Measurements from ENCODE around the gene THSD4.

The THSD4 gene

GRCh38 chr15:71815301-71815700, 700.0 kb downstream of the THSD4 start:
- no peak overlapping the region for H3K9ac ChIP-seq
- no peak overlapping the region for H3K27ac ChIP-seq
- no peaks in the 10 kb centered on the region for H3K36me3 ChIP-seq (ENCODE audit: insufficient read depth)
- no peaks in the 10 kb centered on the region for H3K79me2 ChIP-seq (ENCODE audit: insufficient read depth, low read depth)
- H3K4me1 ChIP-seq (ENCODE audit: low read depth, poor library complexity, severe bottlenecking), result no peaks in the 10 kb centered on the region
- no peak for TF ChIP-seq CTCF (conservative IDR thresholded peaks at IDR 0.05; ENCODE audit: low read depth, low read length)
- H3K4me3 ChIP-seq (IDR thresholded peaks at IDR 0.05; ENCODE audit: insufficient read depth, low read depth, low read length), result no peak overlapping the region
- no peaks in the 10 kb centered on the region for H3K27me3 ChIP-seq (ENCODE audit: insufficient read depth, low read depth)
- no peak overlapping the region for H2AFZ ChIP-seq (ENCODE audit: low read depth)
- H4K20me1 ChIP-seq (ENCODE audit: insufficient read depth), result no peaks in the 10 kb centered on the region
- H3K4me2 ChIP-seq, result no peak overlapping the region

DNA sequence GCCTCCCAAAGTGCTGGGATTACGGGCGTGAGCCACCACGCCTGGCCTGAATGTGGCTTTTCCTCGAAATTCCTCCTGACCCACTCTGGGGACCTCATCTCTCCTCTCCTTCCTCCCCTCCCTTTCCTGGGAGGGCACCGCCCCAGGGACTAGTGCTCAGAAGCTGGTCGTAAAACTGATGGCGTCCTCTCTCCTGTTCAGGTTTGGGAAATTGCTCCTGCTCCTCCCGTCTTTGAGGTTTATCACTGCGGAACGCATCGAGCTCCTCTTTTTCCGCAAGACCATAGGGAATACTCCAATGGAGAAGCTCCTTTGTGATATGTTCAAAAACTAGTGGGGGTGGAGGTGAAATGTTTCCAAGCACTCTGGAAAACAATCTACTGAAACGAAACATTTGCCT, 702.1 kb downstream of the THSD4 start:
- no peak for TF ChIP-seq CTCF (conservative IDR thresholded peaks at IDR 0.05; ENCODE audit: low read depth, low read length)
- H3K27ac ChIP-seq, result no peak overlapping the region
- H2AFZ ChIP-seq (ENCODE audit: low read depth), result no peak overlapping the region
- no peak overlapping the region for H3K4me3 ChIP-seq (IDR thresholded peaks at IDR 0.05; ENCODE audit: insufficient read depth, low read depth, low read length)
- no peak overlapping the region for H3K4me2 ChIP-seq
- no peaks in the 10 kb centered on the region for H4K20me1 ChIP-seq (ENCODE audit: insufficient read depth)
- no peaks in the 10 kb centered on the region for H3K36me3 ChIP-seq (ENCODE audit: insufficient read depth)
- no peaks in the 10 kb centered on the region for H3K27me3 ChIP-seq (ENCODE audit: insufficient read depth, low read depth)
- H3K4me1 ChIP-seq (ENCODE audit: low read depth, poor library complexity, severe bottlenecking), result no peaks in the 10 kb centered on the region
- no peaks in the 10 kb centered on the region for H3K79me2 ChIP-seq (ENCODE audit: insufficient read depth, low read depth)
- H3K9ac ChIP-seq, result no peak overlapping the region

- Histone ChIP-seq H3K4me2 (no peak overlapping the region), H3K36me3 (ENCODE audit: insufficient read depth) (no peaks in the 10 kb centered on the region), H3K79me2 (ENCODE audit: insufficient read depth, low read depth) (no peaks in the 10 kb centered on the region), H4K20me1 (ENCODE audit: insufficient read depth) (no peaks in the 10 kb centered on the region), H3K4me1 (ENCODE audit: low read depth, poor library complexity, severe bottlenecking) (no peaks in the 10 kb centered on the region), H3K9ac (no peak overlapping the region), H2AFZ (ENCODE audit: low read depth) (no peak overlapping the region), H3K27me3 (ENCODE audit: insufficient read depth, low read depth) (no peaks in the 10 kb centered on the region), H3K4me3 (IDR thresholded peaks at IDR 0.05; ENCODE audit: insufficient read depth, low read depth, low read length) (no peak overlapping the region), H3K27ac (no peak overlapping the region)
- TF ChIP-seq CTCF (conservative IDR thresholded peaks at IDR 0.05; ENCODE audit: low read depth, low read length), result no peak
Measured at GRCh38 chr15:71820127-71820526, 704.9 kb downstream of the THSD4 start.

DNA sequence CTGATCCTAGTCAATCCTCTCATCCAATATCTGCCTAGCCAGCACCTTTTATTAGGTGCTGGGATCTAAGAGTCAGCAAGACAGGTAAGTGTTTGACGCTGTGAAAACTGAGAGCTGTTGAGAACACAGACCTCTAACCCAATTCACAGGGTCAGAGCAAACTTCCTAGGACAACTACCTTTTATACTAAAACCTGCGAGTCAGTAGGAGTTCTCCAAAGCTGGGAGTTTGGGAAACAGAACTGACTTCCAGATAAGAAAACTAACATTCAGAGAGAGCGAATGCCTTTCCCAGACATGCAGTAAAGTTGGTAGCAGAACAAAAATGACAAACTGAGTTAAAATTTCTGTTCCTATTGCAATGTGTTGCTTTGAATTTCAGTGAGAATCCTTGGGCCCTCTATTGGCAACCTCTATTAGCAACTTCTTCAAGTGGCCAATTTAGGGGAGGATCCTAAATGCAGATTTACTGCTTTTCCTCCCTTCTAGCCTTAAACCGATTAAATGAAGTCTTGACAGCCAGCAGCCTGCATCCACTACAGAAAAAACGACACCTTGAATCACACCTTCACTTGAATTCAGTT, 706.4 kb downstream of the THSD4 start:
- H4K20me1 ChIP-seq (ENCODE audit: insufficient read depth), result no peaks in the 10 kb centered on the region
- TF ChIP-seq CTCF (conservative IDR thresholded peaks at IDR 0.05; ENCODE audit: low read depth, low read length), result no peak
- no peak overlapping the region for H2AFZ ChIP-seq (ENCODE audit: low read depth)
- no peak overlapping the region for H3K4me3 ChIP-seq (IDR thresholded peaks at IDR 0.05; ENCODE audit: insufficient read depth, low read depth, low read length)
- H3K4me2 ChIP-seq, result no peak overlapping the region
- H3K36me3 ChIP-seq (ENCODE audit: insufficient read depth), result no peaks in the 10 kb centered on the region
- H3K4me1 ChIP-seq (ENCODE audit: low read depth, poor library complexity, severe bottlenecking), result no peaks in the 10 kb centered on the region
- H3K27ac ChIP-seq, result no peak overlapping the region
- no peaks in the 10 kb centered on the region for H3K27me3 ChIP-seq (ENCODE audit: insufficient read depth, low read depth)
- no peaks in the 10 kb centered on the region for H3K79me2 ChIP-seq (ENCODE audit: insufficient read depth, low read depth)
- H3K9ac ChIP-seq, result no peak overlapping the region
